Measurements from ENCODE around the gene UBE2C.
A peak's percentile ranks its signal among the peaks of the same experiment; 100 is the strongest.
"Not testable (repeated sequence)": the region's sequence is repeated elsewhere in the genome, so short reads cannot be mapped to it uniquely, and the experiment has no call there.

Gene UBE2C

DNA sequence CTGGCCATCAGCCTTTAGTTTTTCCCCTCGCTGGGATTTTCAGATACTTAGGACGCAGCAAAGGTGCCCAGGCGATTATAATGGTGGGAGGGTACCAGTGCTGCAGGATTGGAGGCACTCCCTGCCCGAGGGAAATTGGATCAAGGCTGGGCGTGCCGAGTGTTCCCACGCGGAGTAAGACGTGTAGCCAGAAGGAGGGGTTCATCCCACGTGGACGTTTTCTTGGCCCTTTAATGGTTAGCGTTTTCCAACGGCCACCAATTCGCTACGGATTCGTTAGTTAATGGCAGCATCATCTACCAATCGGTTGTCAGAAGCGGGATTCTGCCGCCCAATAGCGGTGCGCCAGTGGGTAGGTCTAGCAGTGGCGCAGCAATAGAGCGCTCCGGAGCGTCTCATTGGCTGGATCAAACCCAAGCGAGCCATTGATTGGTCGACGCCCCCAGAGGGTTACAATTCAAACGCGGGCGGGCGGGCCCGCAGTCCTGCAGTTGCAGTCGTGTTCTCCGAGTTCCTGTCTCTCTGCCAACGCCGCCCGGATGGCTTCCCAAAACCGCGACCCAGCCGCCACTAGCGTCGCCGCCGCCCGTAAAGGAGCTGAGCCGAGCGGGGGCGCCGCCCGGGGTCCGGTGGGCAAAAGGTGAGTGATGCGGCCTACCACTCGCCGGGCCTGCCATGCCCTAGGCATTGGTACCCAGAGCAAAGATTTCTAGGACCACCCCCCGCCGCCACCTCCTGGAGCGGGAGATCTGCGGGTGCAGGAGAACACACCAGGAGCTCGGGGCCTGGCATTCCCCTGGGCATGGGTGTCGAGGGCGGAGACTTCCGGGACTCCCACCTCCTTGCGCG, at the start of gene UBE2C:
UBE2C (plus strand) TSS at position 488 of the 849 bp plus-strand sequence; CDS start at position 540, 52 bp downstream.
- Mint-ChIP-seq H3K4me3 (peak within 1 kb of the TSS; percentile 82), H3K27me3 (no peaks in the 10 kb centered on the region), H3K27ac (ENCODE audit: low read depth) (peak within 1 kb of the TSS; percentile 55), H3K4me1 (peaks cover 13% of the 10 kb centered on the region), H3K36me3 (ENCODE audit: insufficient read depth) (peaks cover 39% of the 10 kb centered on the region), H3K9me3 (no peaks in the 10 kb centered on the region)
- ATAC-seq (replicated peaks; ENCODE audit: extremely low read depth, poor library complexity, severe bottlenecking) (peak; percentile 100), DNase-seq (ENCODE audit: low spot score in 2 of 2) (peak; percentile 81 to 93)

DNA sequence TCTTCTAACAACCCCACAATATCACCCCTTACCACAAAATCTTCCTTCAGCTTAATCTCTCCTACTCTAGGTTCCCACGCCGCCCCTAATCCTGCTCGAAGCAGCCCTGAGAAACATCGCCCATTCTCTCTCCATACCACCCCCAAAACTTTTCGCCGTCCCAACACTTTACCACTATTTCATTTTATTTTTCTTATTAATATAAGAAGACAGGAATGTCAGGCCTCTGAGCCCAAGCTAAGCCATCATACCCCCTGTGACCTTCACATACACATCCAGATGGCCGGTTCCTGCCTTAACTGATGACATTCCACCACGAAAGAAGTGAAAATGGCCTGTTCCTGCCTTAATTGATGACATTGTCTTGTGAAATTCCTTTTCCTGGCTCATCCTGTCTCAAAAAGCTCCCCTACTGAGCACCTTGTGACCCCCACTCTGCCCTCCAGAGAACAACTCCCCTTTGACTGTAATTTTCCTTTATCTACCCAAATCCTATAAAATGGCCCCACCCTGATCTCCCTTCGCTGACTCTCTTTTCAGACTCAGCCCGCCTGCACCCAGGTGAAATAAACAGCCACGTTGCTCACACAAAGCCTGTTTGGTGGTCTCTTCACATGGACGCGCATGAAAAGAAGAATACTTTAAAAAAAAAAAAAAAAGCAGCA, 47.7 kb upstream of the UBE2C start:
- H3K27ac Mint-ChIP-seq (ENCODE audit: low read depth); H3K4me3 Mint-ChIP-seq; H3K9me3 Mint-ChIP-seq: not testable (repeated sequence)

DNA sequence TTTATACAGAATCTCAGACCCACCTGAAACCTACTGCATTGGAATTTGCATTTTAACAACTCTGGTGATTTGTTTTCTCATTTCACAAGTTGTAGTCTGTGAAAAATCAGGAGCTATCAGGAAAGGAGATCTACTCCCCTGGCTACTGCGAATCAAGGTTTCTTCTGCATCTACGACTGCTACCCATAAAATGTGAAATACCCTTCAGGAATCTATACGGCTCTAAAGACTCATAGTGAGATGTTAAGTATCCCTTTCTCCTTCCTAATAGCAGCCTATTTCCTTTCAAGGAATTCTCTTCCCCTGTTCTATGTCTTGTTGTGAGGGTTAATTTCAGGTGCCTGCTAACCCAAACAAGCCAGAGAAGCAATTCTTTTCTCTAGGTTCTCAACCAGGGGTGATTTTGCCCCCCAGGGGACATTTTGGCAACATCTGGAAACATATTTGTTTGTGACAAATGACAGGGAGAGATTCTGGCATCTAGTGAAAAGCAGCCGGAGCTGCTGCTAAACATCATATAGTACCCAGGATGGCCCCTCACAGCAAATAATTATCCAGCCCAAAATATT, 47.1 kb upstream of the UBE2C start:
- H3K4me1 Mint-ChIP-seq, result no peaks in the 10 kb centered on the region
- no peak overlapping the region for H3K4me3 Mint-ChIP-seq
- no peaks in the 10 kb centered on the region for H3K36me3 Mint-ChIP-seq (ENCODE audit: insufficient read depth)

More for the DNA sequence above, 47.7 kb upstream of the UBE2C start:
- H3K4me1 Mint-ChIP-seq; ATAC-seq (replicated peaks; ENCODE audit: extremely low read depth, poor library complexity, severe bottlenecking); H3K36me3 Mint-ChIP-seq (ENCODE audit: insufficient read depth); DNase-seq (ENCODE audit: low spot score in 2 of 2): not testable (repeated sequence)
- H3K27me3 Mint-ChIP-seq, result peaks cover 18% of the 10 kb centered on the region

DNA sequence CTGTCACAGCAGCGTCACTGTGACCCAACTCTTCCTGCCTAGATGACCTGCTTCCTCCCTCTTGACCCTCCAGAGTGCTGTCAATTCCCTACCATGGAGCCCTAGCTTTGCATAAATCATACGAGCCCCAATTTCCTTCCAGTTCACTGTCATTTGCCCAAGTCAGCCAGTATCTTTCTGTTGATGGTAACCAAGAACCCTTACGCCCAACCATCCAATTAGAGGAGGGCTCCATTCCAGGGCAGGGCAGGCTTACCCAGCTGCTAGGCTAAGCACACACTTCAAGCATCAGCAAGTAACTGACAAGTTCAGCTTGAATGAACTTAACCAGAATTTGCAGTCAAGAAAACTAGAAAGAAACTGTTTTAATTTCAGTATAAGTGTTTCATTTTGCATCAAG, 46.5 kb upstream of the UBE2C start:
- H3K27me3 Mint-ChIP-seq, result peaks cover 5% of the 10 kb centered on the region
- peaks cover 1% of the 10 kb centered on the region for H3K36me3 Mint-ChIP-seq (ENCODE audit: insufficient read depth)
- DNase-seq (ENCODE audit: low spot score in 2 of 2) (no peak), ATAC-seq (replicated peaks; ENCODE audit: extremely low read depth, poor library complexity, severe bottlenecking) (no peak)
- peaks cover 2% of the 10 kb centered on the region for H3K4me1 Mint-ChIP-seq
- H3K4me3 Mint-ChIP-seq, result no peak overlapping the region
- no peak overlapping the region for H3K27ac Mint-ChIP-seq (ENCODE audit: low read depth)
- no peaks in the 10 kb centered on the region for H3K9me3 Mint-ChIP-seq

More for the DNA sequence above, 47.1 kb upstream of the UBE2C start:
- H3K27me3 Mint-ChIP-seq, result peaks cover 11% of the 10 kb centered on the region
- DNase-seq (ENCODE audit: low spot score in 2 of 2) (no peak), ATAC-seq (replicated peaks; ENCODE audit: extremely low read depth, poor library complexity, severe bottlenecking) (no peak)
- H3K9me3 Mint-ChIP-seq, result no peaks in the 10 kb centered on the region
- H3K27ac Mint-ChIP-seq (ENCODE audit: low read depth), result no peak overlapping the region

DNA sequence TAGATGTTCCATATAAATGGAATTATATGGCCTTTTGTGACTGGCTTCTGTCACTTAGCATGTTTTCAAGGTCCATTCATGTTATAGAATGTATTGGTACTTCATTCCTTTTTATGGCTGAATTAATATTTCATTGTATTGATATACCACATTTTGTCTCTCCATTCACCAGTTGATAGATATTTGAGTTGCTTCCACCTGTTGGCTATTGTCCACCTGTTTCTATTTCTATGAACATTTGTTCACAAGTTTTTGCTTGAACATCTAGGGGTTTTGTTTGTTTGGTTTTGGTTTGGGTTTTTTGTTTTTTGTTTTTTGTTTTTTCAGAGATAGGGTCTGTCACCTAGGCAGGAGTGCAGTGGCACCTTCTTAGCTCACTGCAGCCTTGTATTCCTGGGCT, 44.0 kb upstream of the UBE2C start:
- ATAC-seq (replicated peaks; ENCODE audit: extremely low read depth, poor library complexity, severe bottlenecking) (no peak), DNase-seq (ENCODE audit: low spot score in 2 of 2) (no peak)
- no peaks in the 10 kb centered on the region for H3K27me3 Mint-ChIP-seq
- peaks cover 5% of the 10 kb centered on the region for H3K4me1 Mint-ChIP-seq
- H3K27ac Mint-ChIP-seq (ENCODE audit: low read depth), result no peak overlapping the region
- H3K4me3 Mint-ChIP-seq, result no peak overlapping the region
- peaks cover 2% of the 10 kb centered on the region for H3K36me3 Mint-ChIP-seq (ENCODE audit: insufficient read depth)
- no peaks in the 10 kb centered on the region for H3K9me3 Mint-ChIP-seq

DNA sequence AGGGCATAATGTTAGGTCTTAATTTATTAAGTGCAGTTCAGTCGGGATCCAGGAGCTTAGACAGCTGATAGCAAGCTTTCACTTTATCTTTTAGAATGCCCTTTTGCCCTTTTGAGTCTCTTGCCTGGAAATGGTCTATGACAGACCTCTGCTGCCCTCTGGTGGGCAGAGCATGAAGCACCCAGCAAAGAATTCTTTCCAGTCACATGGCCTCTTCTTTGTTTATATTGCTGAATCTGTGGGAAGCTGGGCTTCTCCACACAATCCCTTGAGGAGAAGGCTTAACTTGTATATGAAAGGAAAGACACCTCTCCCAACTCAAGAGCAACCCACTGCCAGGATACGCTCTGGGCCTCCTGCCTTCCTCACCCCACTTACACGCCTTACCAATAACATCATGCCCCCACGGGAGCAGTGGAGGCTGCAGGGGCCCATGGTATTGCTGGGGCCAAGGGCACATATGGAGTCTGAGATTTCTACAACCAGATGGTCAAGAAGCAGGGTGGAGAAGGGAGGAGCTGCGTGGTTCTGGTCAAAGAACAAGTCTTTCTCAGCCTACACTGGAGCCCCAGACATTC, 41.2 kb upstream of the UBE2C start:
- no peaks in the 10 kb centered on the region for H3K9me3 Mint-ChIP-seq
- H3K4me3 Mint-ChIP-seq, result no peak overlapping the region
- H3K36me3 Mint-ChIP-seq (ENCODE audit: insufficient read depth), result peaks cover 2% of the 10 kb centered on the region
- DNase-seq (ENCODE audit: low spot score in 2 of 2) (peak; percentile 68 to 75), ATAC-seq (replicated peaks; ENCODE audit: extremely low read depth, poor library complexity, severe bottlenecking) (peak; percentile 68)
- no peak overlapping the region for H3K27ac Mint-ChIP-seq (ENCODE audit: low read depth)
- peaks cover 27% of the 10 kb centered on the region for H3K27me3 Mint-ChIP-seq
- peaks cover 5% of the 10 kb centered on the region for H3K4me1 Mint-ChIP-seq

DNA sequence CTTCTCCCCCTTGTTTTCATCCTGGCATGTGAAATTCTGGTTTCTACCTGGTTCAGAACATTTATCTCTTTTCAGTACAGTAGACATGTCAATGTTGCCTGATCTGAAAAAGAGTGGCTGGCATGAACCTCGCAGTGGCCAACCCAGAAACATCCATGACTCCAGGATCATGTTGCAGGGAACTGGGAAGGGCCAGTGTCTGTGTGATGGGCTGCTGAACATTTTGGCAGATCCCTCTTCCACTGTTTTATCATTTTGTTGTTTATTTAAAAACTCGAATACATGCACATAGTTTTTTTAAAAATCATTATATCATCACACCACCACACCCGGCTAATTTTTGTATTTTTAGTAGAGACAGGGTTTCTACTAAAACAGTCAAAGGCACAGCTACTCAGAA, 39.8 kb upstream of the UBE2C start:
- Mint-ChIP-seq H3K36me3 (ENCODE audit: insufficient read depth) (peaks cover 2% of the 10 kb centered on the region), H3K4me1 (peaks cover 5% of the 10 kb centered on the region), H3K4me3 (no peak overlapping the region), H3K27ac (ENCODE audit: low read depth) (no peak overlapping the region), H3K27me3 (peaks cover 27% of the 10 kb centered on the region), H3K9me3 (no peaks in the 10 kb centered on the region)
- DNase-seq (ENCODE audit: low spot score in 2 of 2), result no peak
- no peak for ATAC-seq (replicated peaks; ENCODE audit: extremely low read depth, poor library complexity, severe bottlenecking)

DNA sequence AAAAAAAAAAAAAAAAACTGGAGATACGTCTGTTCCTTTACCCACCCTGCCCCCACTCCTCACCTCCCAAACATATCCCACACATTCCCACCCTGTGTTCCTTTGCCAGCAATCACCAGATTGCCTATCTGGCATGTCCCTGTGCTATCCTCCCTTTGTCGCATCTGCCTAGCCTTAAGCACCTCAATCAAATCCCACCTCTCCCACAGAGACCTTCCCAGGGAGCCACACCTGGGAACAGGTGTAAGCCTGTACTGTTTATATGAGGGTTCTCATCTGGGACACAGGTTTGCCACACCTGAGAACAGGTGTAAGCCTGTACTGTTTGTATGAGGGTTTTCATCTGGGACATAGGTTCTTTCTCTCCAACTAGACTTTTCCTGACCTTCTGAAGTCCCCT, 37.5 kb upstream of the UBE2C start:
- Mint-ChIP-seq H3K27me3 (peaks cover 27% of the 10 kb centered on the region), H3K27ac (ENCODE audit: low read depth) (no peak overlapping the region), H3K36me3 (ENCODE audit: insufficient read depth) (peaks cover 2% of the 10 kb centered on the region), H3K4me3 (no peak overlapping the region), H3K4me1 (peaks cover 5% of the 10 kb centered on the region), H3K9me3 (no peaks in the 10 kb centered on the region)
- ATAC-seq (replicated peaks; ENCODE audit: extremely low read depth, poor library complexity, severe bottlenecking), result no peak
- no peak for DNase-seq (ENCODE audit: low spot score in 2 of 2)

DNA sequence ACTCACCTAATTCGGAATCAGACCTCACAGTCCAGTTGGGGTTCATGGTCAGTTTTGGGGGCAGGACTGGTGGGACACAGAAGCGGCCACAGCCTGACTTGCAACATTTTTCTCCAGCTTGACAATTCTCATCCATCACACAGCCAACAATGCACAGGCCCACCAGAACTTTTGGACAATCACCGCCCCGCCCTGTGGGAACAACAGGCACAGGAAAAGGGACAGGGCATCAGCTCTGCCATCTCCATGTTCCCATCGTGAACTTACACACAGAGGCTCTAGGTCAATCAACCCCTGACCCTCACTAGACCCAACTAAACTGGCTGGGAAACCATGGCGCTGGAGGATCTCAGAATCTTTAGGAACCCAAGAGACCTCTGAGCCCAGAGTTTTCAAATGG, 37.0 kb upstream of the UBE2C start:
- H3K27ac Mint-ChIP-seq (ENCODE audit: low read depth), result no peak overlapping the region
- H3K4me1 Mint-ChIP-seq, result peaks cover 5% of the 10 kb centered on the region
- H3K4me3 Mint-ChIP-seq, result no peak overlapping the region
- ATAC-seq (replicated peaks; ENCODE audit: extremely low read depth, poor library complexity, severe bottlenecking) (no peak), DNase-seq (ENCODE audit: low spot score in 2 of 2) (no peak)
- peaks cover 27% of the 10 kb centered on the region for H3K27me3 Mint-ChIP-seq
- peaks cover 2% of the 10 kb centered on the region for H3K36me3 Mint-ChIP-seq (ENCODE audit: insufficient read depth)
- no peaks in the 10 kb centered on the region for H3K9me3 Mint-ChIP-seq

DNA sequence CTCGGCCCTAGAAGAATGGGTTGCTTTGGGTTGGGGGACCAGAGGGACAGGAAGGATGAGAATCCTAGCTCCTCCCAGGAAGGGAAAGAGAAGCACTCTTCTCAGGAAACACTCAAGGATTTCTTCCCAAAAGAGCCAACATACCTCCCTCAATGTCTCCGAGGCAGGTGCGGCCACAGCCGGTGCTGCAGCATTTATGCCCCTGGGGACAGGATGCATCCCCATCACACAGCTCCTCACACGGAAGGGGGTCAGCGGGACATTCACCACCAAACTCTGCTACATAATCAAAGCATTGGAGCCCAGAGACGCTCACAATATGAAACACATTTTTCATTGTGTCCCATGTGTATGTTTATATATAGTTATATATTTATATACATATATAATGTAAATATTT, 35.5 kb upstream of the UBE2C start:
- H3K4me1 Mint-ChIP-seq, result no peaks in the 10 kb centered on the region
- no peak overlapping the region for H3K4me3 Mint-ChIP-seq
- ATAC-seq (replicated peaks; ENCODE audit: extremely low read depth, poor library complexity, severe bottlenecking) (no peak), DNase-seq (ENCODE audit: low spot score in 2 of 2) (no peak)
- peaks cover 27% of the 10 kb centered on the region for H3K27me3 Mint-ChIP-seq
- H3K36me3 Mint-ChIP-seq (ENCODE audit: insufficient read depth), result no peaks in the 10 kb centered on the region
- no peaks in the 10 kb centered on the region for H3K9me3 Mint-ChIP-seq
- no peak overlapping the region for H3K27ac Mint-ChIP-seq (ENCODE audit: low read depth)

DNA sequence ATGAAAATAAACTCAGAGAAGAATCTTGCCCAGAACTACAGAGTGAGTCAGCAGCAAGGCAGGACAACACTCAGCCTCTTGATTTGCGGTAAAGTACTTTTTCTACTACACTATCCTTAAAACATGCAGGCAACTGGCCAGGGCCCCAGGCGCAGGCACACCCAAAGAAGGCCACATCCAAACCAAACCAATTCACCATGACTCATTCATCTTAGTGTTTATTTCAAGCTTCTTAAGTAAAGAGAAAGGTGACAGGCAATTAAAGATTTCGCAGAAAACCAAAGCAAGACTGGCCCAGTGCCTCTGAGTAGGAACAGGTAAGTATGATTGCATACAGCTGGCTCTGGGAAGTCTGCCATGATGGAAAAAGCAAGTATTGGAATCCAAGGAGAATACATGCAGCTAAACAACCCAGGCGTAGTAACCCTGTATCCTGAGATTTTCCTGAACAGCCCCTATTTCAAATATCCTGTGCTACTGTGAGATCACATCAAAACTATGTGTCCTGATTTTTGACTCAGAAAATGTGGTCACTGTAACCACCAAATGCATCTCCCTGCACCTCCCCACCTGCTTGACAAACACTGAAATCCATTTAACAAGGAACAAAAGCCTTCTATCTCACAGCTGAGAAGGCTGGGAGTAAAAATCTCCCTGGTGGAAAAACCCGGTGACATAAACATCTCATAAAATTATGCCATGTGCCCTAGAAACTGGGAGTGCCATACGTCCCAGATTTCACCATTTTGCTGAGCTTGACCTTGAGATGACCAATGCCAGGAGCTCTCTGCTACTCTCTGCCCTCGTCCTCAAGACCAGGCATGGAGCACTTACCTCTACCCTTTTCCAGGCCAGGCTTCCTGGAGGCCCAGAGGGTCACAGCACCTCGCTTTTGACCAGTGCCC, 33.2 kb upstream of the UBE2C start:
- H3K36me3 Mint-ChIP-seq (ENCODE audit: insufficient read depth), result no peaks in the 10 kb centered on the region
- ATAC-seq (replicated peaks; ENCODE audit: extremely low read depth, poor library complexity, severe bottlenecking) (no peak), DNase-seq (ENCODE audit: low spot score in 2 of 2) (no peak)
- H3K9me3 Mint-ChIP-seq, result no peaks in the 10 kb centered on the region
- H3K4me3 Mint-ChIP-seq, result no peak overlapping the region
- peaks cover 20% of the 10 kb centered on the region for H3K27me3 Mint-ChIP-seq
- H3K27ac Mint-ChIP-seq (ENCODE audit: low read depth), result no peak overlapping the region
- peaks cover 7% of the 10 kb centered on the region for H3K4me1 Mint-ChIP-seq

DNA sequence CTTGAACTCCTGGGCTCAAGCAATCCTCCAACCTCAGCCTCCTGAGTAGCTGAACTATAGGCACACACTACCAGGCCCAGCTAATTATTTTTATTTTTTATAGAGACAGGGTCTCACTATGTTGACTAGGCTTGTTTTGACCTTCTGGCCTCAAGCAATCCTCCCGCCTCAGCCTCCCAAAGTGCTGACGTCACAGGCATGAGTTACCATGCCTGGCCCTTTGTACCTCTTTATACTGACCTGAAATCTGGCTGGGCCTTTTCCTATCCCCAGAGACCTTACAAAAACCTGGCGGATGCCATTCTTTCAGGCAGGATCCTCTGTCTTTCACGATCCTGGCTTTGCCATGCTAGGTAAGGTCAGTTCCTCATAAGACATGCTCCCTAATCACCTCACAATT, 32.3 kb upstream of the UBE2C start:
- Mint-ChIP-seq H3K9me3 (no peaks in the 10 kb centered on the region), H3K27ac (ENCODE audit: low read depth) (no peak overlapping the region), H3K4me3 (no peak overlapping the region), H3K27me3 (peaks cover 11% of the 10 kb centered on the region), H3K36me3 (ENCODE audit: insufficient read depth) (no peaks in the 10 kb centered on the region), H3K4me1 (peaks cover 7% of the 10 kb centered on the region)
- no peak for DNase-seq (ENCODE audit: low spot score in 2 of 2)
- ATAC-seq (replicated peaks; ENCODE audit: extremely low read depth, poor library complexity, severe bottlenecking), result no peak
